ENCODE measurements around the gene CACNG4.

CACNG4 gene

DNA sequence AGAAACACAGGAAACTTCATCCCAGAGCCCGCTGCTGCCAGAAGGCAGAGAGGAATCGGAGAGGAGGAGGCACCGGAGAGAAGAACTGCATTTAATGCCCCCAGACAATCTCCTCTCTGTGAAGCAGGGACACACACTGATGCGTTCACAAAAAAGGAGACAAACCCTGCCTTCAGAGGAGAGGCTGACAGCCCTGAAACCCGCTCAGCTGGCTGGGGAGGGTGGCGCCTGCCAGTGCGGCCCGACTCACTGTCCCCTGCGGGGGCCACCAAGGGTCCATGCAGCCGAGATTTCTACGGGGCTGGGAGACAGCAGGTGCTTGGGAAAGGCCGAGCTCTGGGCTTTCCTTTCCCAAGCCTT is 57.9 kb downstream of the CACNG4 start:
- TF ChIP-seq, protein P1, sequence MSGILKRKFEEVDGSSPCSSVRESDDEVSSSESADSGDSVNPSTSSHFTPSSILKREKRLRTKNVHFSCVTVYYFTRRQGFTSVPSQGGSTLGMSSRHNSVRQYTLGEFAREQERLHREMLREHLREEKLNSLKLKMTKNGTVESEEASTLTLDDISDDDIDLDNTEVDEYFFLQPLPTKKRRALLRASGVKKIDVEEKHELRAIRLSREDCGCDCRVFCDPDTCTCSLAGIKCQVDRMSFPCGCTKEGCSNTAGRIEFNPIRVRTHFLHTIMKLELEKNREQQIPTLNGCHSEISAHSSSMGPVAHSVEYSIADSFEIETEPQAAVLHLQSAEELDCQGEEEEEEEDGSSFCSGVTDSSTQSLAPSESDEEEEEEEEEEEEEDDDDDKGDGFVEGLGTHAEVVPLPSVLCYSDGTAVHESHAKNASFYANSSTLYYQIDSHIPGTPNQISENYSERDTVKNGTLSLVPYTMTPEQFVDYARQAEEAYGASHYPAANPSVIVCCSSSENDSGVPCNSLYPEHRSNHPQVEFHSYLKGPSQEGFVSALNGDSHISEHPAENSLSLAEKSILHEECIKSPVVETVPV (CRISPR knock-in tag; IDR thresholded peaks at IDR 0.05) = no peak
- TF ChIP-seq, protein P2, sequence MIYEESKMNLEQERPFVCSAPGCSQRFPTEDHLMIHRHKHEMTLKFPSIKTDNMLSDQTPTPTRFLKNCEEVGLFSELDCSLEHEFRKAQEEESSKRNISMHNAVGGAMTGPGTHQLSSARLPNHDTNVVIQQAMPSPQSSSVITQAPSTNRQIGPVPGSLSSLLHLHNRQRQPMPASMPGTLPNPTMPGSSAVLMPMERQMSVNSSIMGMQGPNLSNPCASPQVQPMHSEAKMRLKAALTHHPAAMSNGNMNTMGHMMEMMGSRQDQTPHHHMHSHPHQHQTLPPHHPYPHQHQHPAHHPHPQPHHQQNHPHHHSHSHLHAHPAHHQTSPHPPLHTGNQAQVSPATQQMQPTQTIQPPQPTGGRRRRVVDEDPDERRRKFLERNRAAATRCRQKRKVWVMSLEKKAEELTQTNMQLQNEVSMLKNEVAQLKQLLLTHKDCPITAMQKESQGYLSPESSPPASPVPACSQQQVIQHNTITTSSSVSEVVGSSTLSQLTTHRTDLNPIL (CRISPR knock-in tag; IDR thresholded peaks at IDR 0.05; ENCODE audit: low read depth) = no peak
- TF ChIP-seq, protein P3, sequence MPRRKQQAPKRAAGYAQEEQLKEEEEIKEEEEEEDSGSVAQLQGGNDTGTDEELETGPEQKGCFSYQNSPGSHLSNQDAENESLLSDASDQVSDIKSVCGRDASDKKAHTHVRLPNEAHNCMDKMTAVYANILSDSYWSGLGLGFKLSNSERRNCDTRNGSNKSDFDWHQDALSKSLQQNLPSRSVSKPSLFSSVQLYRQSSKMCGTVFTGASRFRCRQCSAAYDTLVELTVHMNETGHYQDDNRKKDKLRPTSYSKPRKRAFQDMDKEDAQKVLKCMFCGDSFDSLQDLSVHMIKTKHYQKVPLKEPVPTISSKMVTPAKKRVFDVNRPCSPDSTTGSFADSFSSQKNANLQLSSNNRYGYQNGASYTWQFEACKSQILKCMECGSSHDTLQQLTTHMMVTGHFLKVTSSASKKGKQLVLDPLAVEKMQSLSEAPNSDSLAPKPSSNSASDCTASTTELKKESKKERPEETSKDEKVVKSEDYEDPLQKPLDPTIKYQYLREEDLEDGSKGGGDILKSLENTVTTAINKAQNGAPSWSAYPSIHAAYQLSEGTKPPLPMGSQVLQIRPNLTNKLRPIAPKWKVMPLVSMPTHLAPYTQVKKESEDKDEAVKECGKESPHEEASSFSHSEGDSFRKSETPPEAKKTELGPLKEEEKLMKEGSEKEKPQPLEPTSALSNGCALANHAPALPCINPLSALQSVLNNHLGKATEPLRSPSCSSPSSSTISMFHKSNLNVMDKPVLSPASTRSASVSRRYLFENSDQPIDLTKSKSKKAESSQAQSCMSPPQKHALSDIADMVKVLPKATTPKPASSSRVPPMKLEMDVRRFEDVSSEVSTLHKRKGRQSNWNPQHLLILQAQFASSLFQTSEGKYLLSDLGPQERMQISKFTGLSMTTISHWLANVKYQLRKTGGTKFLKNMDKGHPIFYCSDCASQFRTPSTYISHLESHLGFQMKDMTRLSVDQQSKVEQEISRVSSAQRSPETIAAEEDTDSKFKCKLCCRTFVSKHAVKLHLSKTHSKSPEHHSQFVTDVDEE (CRISPR knock-in tag; IDR thresholded peaks at IDR 0.05) = no peak
- TF ChIP-seq ZFP3 (CRISPR knock-in tag; IDR thresholded peaks at IDR 0.05) (no peak), SNAI2 (CRISPR knock-in tag; IDR thresholded peaks at IDR 0.05) (no peak), BACH2 (CRISPR knock-in tag; IDR thresholded peaks at IDR 0.05; ENCODE audit: borderline replicate concordance) (no peak), OSR1 (CRISPR knock-in tag; IDR thresholded peaks at IDR 0.05) (no peak), PPARA (CRISPR knock-in tag; IDR thresholded peaks at IDR 0.05; ENCODE audit: borderline replicate concordance) (no peak), ZFP30 (CRISPR knock-in tag; IDR thresholded peaks at IDR 0.05) (no peak), ARNTL (CRISPR knock-in tag; IDR thresholded peaks at IDR 0.05; ENCODE audit: borderline replicate concordance, low read depth) (no peak), CSDC2 (CRISPR knock-in tag; IDR thresholded peaks at IDR 0.05) (no peak), TOX (CRISPR knock-in tag; IDR thresholded peaks at IDR 0.05; ENCODE audit: borderline replicate concordance) (no peak), ZNF565 (CRISPR knock-in tag; conservative IDR thresholded peaks at IDR 0.05; ENCODE audit: low read depth) (no peak), ZC3H10 (CRISPR knock-in tag; IDR thresholded peaks at IDR 0.05) (no peak), ZNF8 (CRISPR knock-in tag; IDR thresholded peaks at IDR 0.05) (no peak), ISL1 (CRISPR knock-in tag; IDR thresholded peaks at IDR 0.05) (no peak), TCF4 (CRISPR knock-in tag; IDR thresholded peaks at IDR 0.05; ENCODE audit: borderline replicate concordance) (no peak)
- TF ChIP-seq, protein P4, sequence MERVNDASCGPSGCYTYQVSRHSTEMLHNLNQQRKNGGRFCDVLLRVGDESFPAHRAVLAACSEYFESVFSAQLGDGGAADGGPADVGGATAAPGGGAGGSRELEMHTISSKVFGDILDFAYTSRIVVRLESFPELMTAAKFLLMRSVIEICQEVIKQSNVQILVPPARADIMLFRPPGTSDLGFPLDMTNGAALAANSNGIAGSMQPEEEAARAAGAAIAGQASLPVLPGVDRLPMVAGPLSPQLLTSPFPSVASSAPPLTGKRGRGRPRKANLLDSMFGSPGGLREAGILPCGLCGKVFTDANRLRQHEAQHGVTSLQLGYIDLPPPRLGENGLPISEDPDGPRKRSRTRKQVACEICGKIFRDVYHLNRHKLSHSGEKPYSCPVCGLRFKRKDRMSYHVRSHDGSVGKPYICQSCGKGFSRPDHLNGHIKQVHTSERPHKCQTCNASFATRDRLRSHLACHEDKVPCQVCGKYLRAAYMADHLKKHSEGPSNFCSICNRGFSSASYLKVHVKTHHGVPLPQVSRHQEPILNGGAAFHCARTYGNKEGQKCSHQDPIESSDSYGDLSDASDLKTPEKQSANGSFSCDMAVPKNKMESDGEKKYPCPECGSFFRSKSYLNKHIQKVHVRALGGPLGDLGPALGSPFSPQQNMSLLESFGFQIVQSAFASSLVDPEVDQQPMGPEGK (CRISPR knock-in tag; IDR thresholded peaks at IDR 0.05; ENCODE audit: borderline replicate concordance) = no peak
- TF ChIP-seq, protein P5, sequence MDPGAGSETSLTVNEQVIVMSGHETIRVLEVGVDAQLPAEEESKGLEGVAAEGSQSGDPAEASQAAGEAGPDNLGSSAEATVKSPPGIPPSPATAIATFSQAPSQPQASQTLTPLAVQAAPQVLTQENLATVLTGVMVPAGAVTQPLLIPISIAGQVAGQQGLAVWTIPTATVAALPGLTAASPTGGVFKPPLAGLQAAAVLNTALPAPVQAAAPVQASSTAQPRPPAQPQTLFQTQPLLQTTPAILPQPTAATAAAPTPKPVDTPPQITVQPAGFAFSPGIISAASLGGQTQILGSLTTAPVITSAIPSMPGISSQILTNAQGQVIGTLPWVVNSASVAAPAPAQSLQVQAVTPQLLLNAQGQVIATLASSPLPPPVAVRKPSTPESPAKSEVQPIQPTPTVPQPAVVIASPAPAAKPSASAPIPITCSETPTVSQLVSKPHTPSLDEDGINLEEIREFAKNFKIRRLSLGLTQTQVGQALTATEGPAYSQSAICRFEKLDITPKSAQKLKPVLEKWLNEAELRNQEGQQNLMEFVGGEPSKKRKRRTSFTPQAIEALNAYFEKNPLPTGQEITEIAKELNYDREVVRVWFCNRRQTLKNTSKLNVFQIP (CRISPR knock-in tag; IDR thresholded peaks at IDR 0.05; ENCODE audit: borderline replicate concordance, low read depth) = no peak
- ATAC-seq = no peak

DNA sequence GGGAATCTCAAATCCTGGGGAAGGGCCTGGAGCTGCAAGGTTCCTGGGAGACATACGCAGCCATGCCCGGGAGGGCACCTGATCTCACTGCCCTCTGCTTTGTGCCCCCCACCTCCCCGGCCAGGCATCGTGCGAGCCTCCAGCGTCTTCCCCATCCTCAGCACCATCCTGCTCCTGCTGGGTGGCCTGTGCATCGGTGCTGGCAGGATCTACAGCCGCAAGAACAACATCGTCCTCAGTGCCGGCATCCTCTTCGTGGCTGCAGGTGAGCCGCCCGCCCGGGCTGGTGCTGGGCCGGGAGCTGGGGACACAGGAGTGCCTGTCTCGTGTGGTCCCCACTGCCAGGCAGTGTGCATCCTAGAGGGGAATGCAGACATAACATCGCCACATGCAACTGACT is 60.2 kb downstream of the CACNG4 start:
- no peak for ATAC-seq
- TF ChIP-seq SNAI2 (CRISPR knock-in tag; IDR thresholded peaks at IDR 0.05) = no peak
- TF ChIP-seq, protein P3 (CRISPR knock-in tag; IDR thresholded peaks at IDR 0.05) = no peak
- TF ChIP-seq, protein P5 (CRISPR knock-in tag; IDR thresholded peaks at IDR 0.05; ENCODE audit: borderline replicate concordance, low read depth) = no peak

Measured in SK-N-SH treated with all-trans-retinoic acid at 6 μM for 48 hours (cell line).